ENCODE measurements around the gene KCNQ5.

- TF ChIP-seq CTCF (IDR thresholded peaks at IDR 0.05) (no peak), POLR2A (IDR thresholded peaks at IDR 0.05) (no peak)
These were observed 61.9 kb downstream of the KCNQ5 start for GRCh38 chr6:72683797-72684196.

Data from thyroid gland (tissue), 4 donors.